SK-N-SH (cell line): ENCODE data around the gene PUS1. TPM values are rescaled to one million over a fixed set of nuclear protein-coding genes. Genes with fewer than 3 reads are reported as not detected.

ENCODE experiments used
- CTCF ChIA-PET: fragments of 300-600, 350-600 bp; formaldehyde crosslinking; extraction: SDS; loops from one replicate; lab custom pipeline; 2021; lab: Yijun Ruan, JAX
- POLR2A ChIA-PET: fragments of 350-600 bp; sonication (Branson Sonifier 250); formaldehyde crosslinking; extraction: SDS; loops from one replicate; lab custom pipeline; 2020; ENCODE audit warnings: antibody characterized with exemption, inconsistent platforms; lab: Yijun Ruan, JAX
- DNase-seq: peaks from one replicate; pipeline ENCODE4 v3.0.0; 2012
- H2AFZ ChIP-seq: fragments of 200-600 bp; sonication (generic); 2 replicates; pipeline ENCODE4 v1.8.1; 2016; ENCODE audit warnings: antibody characterized with exemption, mild to moderate bottlenecking, low read depth
- H3F3A ChIP-seq: fragments of 200-600 bp; sonication (generic); replicated peaks from 2 replicates; pipeline ENCODE3; 2016; ENCODE audit warnings: antibody characterized with exemption, mild to moderate bottlenecking; ENCODE audit not compliant: insufficient read depth
- H3K27ac ChIP-seq, 2 experiments: fragments of 200-500 bp in 1 of 2; fragments of 200-600 bp in 1 of 2; sonication (Bioruptor generic) in 1 of 2; sonication (generic), shearing (Covaris generic) in 1 of 2; 2 replicates each; pipeline versions ENCODE4 v1.5.1 to v1.6.1; 2014 to 2016; ENCODE audit warnings: low read depth in 2 of 2, inconsistent platforms in 1 of 2, low read length in 1 of 2, mild to moderate bottlenecking in 1 of 2, mixed read lengths in 1 of 2
- H3K27me3 ChIP-seq: fragments of 200-600 bp; sonication (generic), shearing (Covaris generic); 2 replicates; pipeline ENCODE4 v1.6.1; 2016; ENCODE audit warnings: mixed run types; ENCODE audit not compliant: insufficient read depth
- H3K36me3 ChIP-seq, 2 experiments: fragments of 200-500 bp in 1 of 2; fragments of 200-600 bp in 1 of 2; sonication (Bioruptor generic) in 1 of 2; sonication (generic) in 1 of 2; replicated peaks in 1 of 2; 2 replicates each; pipeline versions ENCODE3 to v1.5.1; 2014 to 2016; ENCODE audit warnings: low read length in 1 of 2, mild to moderate bottlenecking in 1 of 2; ENCODE audit not compliant: insufficient read depth in 2 of 2, control insufficient read depth in 1 of 2
- H3K4me1 ChIP-seq, 2 experiments: fragments of 200-500 bp in 1 of 2; fragments of 200-600 bp in 1 of 2; sonication (Bioruptor generic) in 1 of 2; sonication (generic), shearing (Covaris generic) in 1 of 2; 2 replicates each; pipeline versions ENCODE4 v1.5.1 to v1.6.1; 2014 to 2016; ENCODE audit warnings: low read depth in 1 of 2, low read length in 1 of 2, mixed run types in 1 of 2; ENCODE audit not compliant: insufficient read depth in 2 of 2, control insufficient read depth in 1 of 2
- H3K4me2 ChIP-seq: fragments of 200-600 bp; sonication (generic), shearing (Covaris generic); 2 replicates; pipeline ENCODE4 v1.6.1; 2017; ENCODE audit warnings: mixed run types
- H3K4me3 ChIP-seq, 2 experiments: fragments of 200-500 bp in 1 of 2; fragments of 200-600 bp in 1 of 2; sonication (Bioruptor generic) in 1 of 2; sonication (generic), shearing (Covaris generic) in 1 of 2; 2 replicates each; pipeline versions ENCODE4 v1.5.1 to v1.8.1; 2014 to 2016; ENCODE audit warnings: low read depth in 2 of 2, inconsistent platforms in 1 of 2, low read length in 1 of 2, mild to moderate bottlenecking in 1 of 2, mixed read lengths in 1 of 2, moderate library complexity in 1 of 2
- H3K79me2 ChIP-seq: fragments of 200-600 bp; sonication (generic); 2 replicates; pipeline ENCODE4 v1.8.1; 2017; ENCODE audit warnings: mild to moderate bottlenecking; ENCODE audit not compliant: insufficient read depth
- H3K9ac ChIP-seq: fragments of 200-600 bp; sonication (generic); 2 replicates; pipeline ENCODE4 v1.6.1; 2017; ENCODE audit warnings: mixed run types
- H3K9me2 ChIP-seq: fragments of 200-600 bp; sonication (generic); 2 replicates; pipeline ENCODE4 v1.6.1; 2017; ENCODE audit warnings: mixed run types
- H3K9me3 ChIP-seq: fragments of 200-600 bp; sonication (generic); 2 replicates; pipeline ENCODE4 v1.6.1; 2017; ENCODE audit warnings: mixed run types, mild to moderate bottlenecking, moderate library complexity
- H4K20me1 ChIP-seq: fragments of 200-600 bp; sonication (generic); 2 replicates; pipeline ENCODE4 v1.6.1; 2017; ENCODE audit warnings: mild to moderate bottlenecking, mixed run types; ENCODE audit not compliant: insufficient read depth
- CHD2 ChIP-seq: fragments of 150-350 bp; IDR thresholded peaks from 2 replicates; pipeline ENCODE4 v1.6.1; 2018; ENCODE audit warnings: low read length; ENCODE audit not compliant: partially characterized antibody
- CTCF ChIP-seq: fragments of 200-600 bp; sonication (generic); IDR thresholded peaks from 2 replicates; pipeline ENCODE4 v1.6.1; 2017; ENCODE audit warnings: antibody characterized with exemption, mild to moderate bottlenecking, moderate library complexity
- EP300 ChIP-seq, 2 experiments: IDR thresholded peaks; 2 replicates each; pipeline versions ENCODE4 v1.4.0 to v1.6.1; 2012; ENCODE audit warnings: borderline replicate concordance in 1 of 2, low read depth in 1 of 2, low read length in 1 of 2
- EZH2phosphoT487 ChIP-seq: fragments of 200-600 bp; sonication (generic); IDR thresholded peaks from 2 replicates; pipeline ENCODE4 v1.6.1; 2017; ENCODE audit warnings: low read depth, mixed run types, mild to moderate bottlenecking, antibody characterized with exemption, moderate library complexity, borderline replicate concordance
- FOSL2 ChIP-seq: IDR thresholded peaks from 2 replicates; pipeline ENCODE4 v1.4.0; 2012; ENCODE audit warnings: low read depth, mild to moderate bottlenecking, moderate library complexity, borderline replicate concordance
- FOXM1 ChIP-seq: IDR thresholded peaks from 2 replicates; pipeline ENCODE4 v1.4.0; 2012; ENCODE audit warnings: low read depth, mild to moderate bottlenecking
- GATA2 ChIP-seq: sonication (generic); formaldehyde crosslinking; IDR thresholded peaks from 2 replicates; pipeline ENCODE4 v1.5.0; 2020; ENCODE audit warnings: mild to moderate bottlenecking, missing genetic modification reagents
- IRF3 ChIP-seq: fragments of 150-350 bp; IDR thresholded peaks from 2 replicates; pipeline ENCODE4 v1.6.1; 2016; ENCODE audit warnings: mild to moderate bottlenecking, low read depth, low read length
- PBX3 ChIP-seq: IDR thresholded peaks from 2 replicates; pipeline ENCODE4; 2012
- RAD21 ChIP-seq: IDR thresholded peaks from 2 replicates; pipeline ENCODE4 v1.6.1; 2012; ENCODE audit warnings: mild to moderate bottlenecking, low read length
- RCOR1 ChIP-seq: fragments of 150-350 bp; IDR thresholded peaks from 2 replicates; pipeline ENCODE4 v1.6.1; 2017; ENCODE audit warnings: antibody characterized with exemption, low read length
- SIN3A ChIP-seq: IDR thresholded peaks from 2 replicates; pipeline ENCODE4 v1.6.1; 2012; ENCODE audit warnings: low read depth, mild to moderate bottlenecking, low read length, moderate library complexity, borderline replicate concordance
- SMC3 ChIP-seq: IDR thresholded peaks from 2 replicates; pipeline ENCODE4 v1.6.1; 2012; ENCODE audit warnings: low read depth, low read length, improper control_type of control experiment
- TAF1 ChIP-seq: IDR thresholded peaks from 2 replicates; pipeline ENCODE4 v1.6.1; 2012; ENCODE audit warnings: low read depth, mild to moderate bottlenecking, low read length, moderate library complexity, borderline replicate concordance
- TCF12 ChIP-seq: IDR thresholded peaks from 2 replicates; pipeline ENCODE4 v1.4.0; 2012
- USF1 ChIP-seq: IDR thresholded peaks from 2 replicates; pipeline ENCODE4 v1.4.0; 2012; ENCODE audit warnings: low read depth, borderline replicate concordance
- USF2 ChIP-seq: fragments of 150-350 bp; IDR thresholded peaks from 2 replicates; pipeline ENCODE4 v1.6.1; 2017; ENCODE audit warnings: antibody characterized with exemption, low read length, low read depth, borderline replicate concordance
- WGBS: methylation state at CpG from one replicate; pipeline ENCODE4 v1.1.6; 2017; ENCODE audit warnings: low lambda C conversion rate; 5-methylcytosine and 5-hydroxymethylcytosine counted together
- polyA plus RNA-seq, 3 experiments: library from polyadenylated mRNA; depleted of rRNA; stranded (reverse); fragments of >200 nt; gene quantifications; 2 replicates each; pipeline ENCODE4 v1.2.3, GENCODE V29; 2012

Gene PUS1
- polyA plus RNA-seq, 1 of the 3 experiments (the other 2 are of a cell fraction), result 53.1 TPM

GRCh38 chr12:131988054-131988796 lies 59.1 kb downstream of the PUS1 start:
- no peaks in the 10 kb centered on the region for H3K9me2 ChIP-seq
- H3K9ac ChIP-seq, result no peak overlapping the region
- CTCF ChIA-PET, result interaction anchor here (0.7 to 1.4 kb wide), 3 partner anchors 14 to 1072 kb away, joined by 3 to 4 read pairs (median 3); no protein-coding TSS in a partner anchor
- DNase-seq, result no peak
- TF ChIP-seq EP300 (IDR thresholded peaks at IDR 0.05; ENCODE audit: borderline replicate concordance in 1 of 2, low read depth in 1 of 2, low read length in 1 of 2), result no peak
- TF ChIP-seq SIN3A, result no peak
- no peak for TF ChIP-seq GATA2 (CRISPR knock-in tag)
- no peak for TF ChIP-seq USF2
- H3K4me1 ChIP-seq, result peaks cover 0 to 11% of the 10 kb centered on the region in 2 experiments; a peak in 1 of 4 replicates
- no peaks in the 10 kb centered on the region for H4K20me1 ChIP-seq
- no peaks in the 10 kb centered on the region for H3K27me3 ChIP-seq
- H3K4me3 ChIP-seq, result no peak overlapping the region
- no peaks in the 10 kb centered on the region for H3F3A ChIP-seq
- H3K9me3 ChIP-seq, result no peaks in the 10 kb centered on the region
- WGBS, result 99% methylated on average over 7 of the region's 8 CpGs
- no peak overlapping the region for H2AFZ ChIP-seq
- POLR2A ChIA-PET, result no interaction called here
- no peak overlapping the region for H3K4me2 ChIP-seq
- H3K27ac ChIP-seq, result no peak overlapping the region
- H3K36me3 ChIP-seq, result peaks cover 45 to 66% of the 10 kb centered on the region in 2 experiments
- no peaks in the 10 kb centered on the region for H3K79me2 ChIP-seq

GRCh38 chr12:131989021-131989420 lies 59.9 kb downstream of the PUS1 start:
- Histone ChIP-seq H4K20me1 (no peaks in the 10 kb centered on the region), H3K4me2 (no peak overlapping the region), H3K79me2 (no peaks in the 10 kb centered on the region), H2AFZ (no peak overlapping the region), H3K9ac (no peak overlapping the region), H3K4me3 (no peak overlapping the region), H3K4me1 (peaks cover 0 to 11% of the 10 kb centered on the region in 2 experiments; a peak in 1 of 4 replicates), H3K27me3 (no peaks in the 10 kb centered on the region)
- POLR2A ChIA-PET, result no interaction called here
- no peak for DNase-seq
- no peak for TF ChIP-seq RCOR1
- no peak for TF ChIP-seq IRF3
- no peak for TF ChIP-seq FOSL2
- TF ChIP-seq EP300 (IDR thresholded peaks at IDR 0.05; ENCODE audit: borderline replicate concordance in 1 of 2, low read depth in 1 of 2, low read length in 1 of 2), result no peak
- TF ChIP-seq PBX3, result no peak
- no peak for TF ChIP-seq RAD21
- no peak for TF ChIP-seq USF1
- no peak for TF ChIP-seq GATA2 (CRISPR knock-in tag)
- no peak for TF ChIP-seq SMC3
- no peak for TF ChIP-seq FOXM1
- TF ChIP-seq TAF1, result no peak
- no peak for TF ChIP-seq CHD2
- no peak for TF ChIP-seq TCF12
- no peak for TF ChIP-seq EZH2phosphoT487
- no peak for TF ChIP-seq CTCF
- TF ChIP-seq, all 33 proteins: peak for 0
- Histone ChIP-seq H3K36me3 (peaks cover 50 to 73% of the 10 kb centered on the region in 2 experiments), H3K9me3 (no peaks in the 10 kb centered on the region), H3K27ac (no peak overlapping the region), H3K9me2 (no peaks in the 10 kb centered on the region), H3F3A (no peaks in the 10 kb centered on the region)
- WGBS, result 94% methylated on average over 9 of the region's 12 CpGs
- CTCF ChIA-PET, result interaction anchor here (1.6 kb wide), 1 partner anchor 13 kb away, joined by 7 read pairs; no protein-coding TSS in a partner anchor
